ENCODE measurements around the gene SLC25A1.

The SLC25A1 gene

DNA sequence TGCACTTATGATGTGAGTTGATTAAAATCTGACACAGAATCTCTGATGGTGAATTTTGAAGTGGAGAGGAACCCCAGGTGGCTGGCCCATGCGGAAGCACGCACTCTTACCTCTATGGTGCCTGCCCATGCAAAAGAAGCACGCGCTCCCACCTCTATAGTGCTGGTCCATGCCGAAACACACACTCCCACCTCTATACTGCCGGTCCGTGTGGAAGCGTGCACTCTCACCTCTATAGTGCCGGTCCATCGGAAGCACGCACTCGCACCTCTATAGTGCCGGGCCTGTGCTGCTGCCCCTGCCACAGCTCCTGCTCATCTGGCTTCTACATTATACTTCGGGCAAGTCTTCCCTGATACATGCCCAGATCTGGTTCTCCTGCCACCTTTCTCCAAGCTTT is 36.8 kb upstream of the SLC25A1 start:
- no peak for DNase-seq (ENCODE audit: low read depth)
- no peak for TF ChIP-seq CTCF (IDR thresholded peaks at IDR 0.05; ENCODE audit: insufficient read depth, low read depth, low read length, missing control alignments)
- H3K4me3 ChIP-seq (ENCODE audit: low read depth, low read length): no peak overlapping the region

GRCh38 chr22:19214078-19214473 is 35.5 kb upstream of the SLC25A1 start:
- no peak overlapping the region for H3K4me3 ChIP-seq (ENCODE audit: low read depth, low read length)
- no peak for TF ChIP-seq CTCF (IDR thresholded peaks at IDR 0.05; ENCODE audit: insufficient read depth, low read depth, low read length, missing control alignments)
- DNase-seq (ENCODE audit: low read depth): no peak

GRCh38 chr22:19213442-19214077 is 35.0 kb upstream of the SLC25A1 start:
- no peak overlapping the region for H3K4me3 ChIP-seq (ENCODE audit: low read depth, low read length)
- no peak for DNase-seq (ENCODE audit: low read depth)
- TF ChIP-seq CTCF (IDR thresholded peaks at IDR 0.05; ENCODE audit: insufficient read depth, low read depth, low read length, missing control alignments): no peak

DNA sequence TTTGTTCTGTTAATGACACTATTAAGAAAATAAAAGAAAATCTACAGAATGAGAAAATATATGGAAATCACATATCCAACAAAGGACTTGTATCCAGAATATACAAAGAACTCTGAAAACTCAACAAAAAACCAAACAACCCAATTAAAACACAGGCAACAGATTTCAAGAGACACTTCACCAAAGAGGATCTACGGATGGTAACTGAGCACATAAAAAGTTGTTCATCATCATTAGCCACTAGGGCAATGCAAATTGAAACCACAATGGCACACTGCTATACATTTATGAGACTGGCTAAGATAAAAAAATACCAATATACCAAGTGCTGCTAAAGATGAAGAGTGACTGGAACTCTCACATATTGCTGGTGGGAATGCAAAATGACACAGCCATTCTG is 34.5 kb upstream of the SLC25A1 start:
- no peak for TF ChIP-seq CTCF (IDR thresholded peaks at IDR 0.05; ENCODE audit: insufficient read depth, low read depth, low read length, missing control alignments)
- DNase-seq (ENCODE audit: low read depth): no peak
- H3K4me3 ChIP-seq (ENCODE audit: low read depth, low read length): no peak overlapping the region

- TF ChIP-seq CTCF (IDR thresholded peaks at IDR 0.05; ENCODE audit: insufficient read depth, low read depth, low read length, missing control alignments): no peak
- no peak overlapping the region for H3K4me3 ChIP-seq (ENCODE audit: low read depth, low read length)
- no peak for DNase-seq (ENCODE audit: low read depth)
Observed at GRCh38 chr22:19212302-19212870, 33.9 kb upstream of the SLC25A1 start.

- no peak for TF ChIP-seq CTCF (IDR thresholded peaks at IDR 0.05; ENCODE audit: insufficient read depth, low read depth, low read length, missing control alignments)
- DNase-seq (ENCODE audit: low read depth): no peak
- no peak overlapping the region for H3K4me3 ChIP-seq (ENCODE audit: low read depth, low read length)
Observed at GRCh38 chr22:19210188-19210587, 31.7 kb upstream of the SLC25A1 start.
